ACC112 (cell line): ENCODE data around the gene XKR7.

Source experiments
- H2AFZ ChIP-seq: fragments of 200-600 bp; sonication (generic); one replicate; pipeline ENCODE4 v1.6.0; 2017; ENCODE audit warnings: antibody characterized with exemption, low read length; ENCODE audit not compliant: unreplicated experiment
- H3K27ac ChIP-seq: fragments of 200-600 bp; sonication (generic); 2 replicates; pipeline ENCODE4 v1.5.1; 2014; ENCODE audit warnings: low read depth, mild to moderate bottlenecking, antibody characterized with exemption, low read length, moderate library complexity
- H3K27me3 ChIP-seq: fragments of 200-600 bp; sonication (generic); 2 replicates; pipeline ENCODE4 v1.6.1; 2014; ENCODE audit warnings: mild to moderate bottlenecking, antibody characterized with exemption, low read length, moderate library complexity, mixed read lengths; ENCODE audit not compliant: insufficient read depth
- H3K36me3 ChIP-seq: fragments of 200-600 bp; sonication (generic); 2 replicates; pipeline ENCODE4 v1.6.1; 2016; ENCODE audit warnings: mild to moderate bottlenecking, antibody characterized with exemption, low read length, moderate library complexity, mixed read lengths; ENCODE audit not compliant: insufficient read depth
- H3K4me1 ChIP-seq: fragments of 200-600 bp; sonication (generic); one replicate; pipeline ENCODE4 v1.6.1; 2016; ENCODE audit warnings: low read length, mixed read lengths; ENCODE audit not compliant: insufficient read depth, unreplicated experiment, control insufficient read depth
- H3K4me3 ChIP-seq: fragments of 200-600 bp; sonication (generic); 2 replicates; pipeline ENCODE4 v1.5.1; 2014; ENCODE audit warnings: mild to moderate bottlenecking, low read depth, low read length
- H3K79me2 ChIP-seq: fragments of 200-600 bp; sonication (generic); one replicate; pipeline ENCODE4 v1.6.0; 2016; ENCODE audit warnings: low read length; ENCODE audit not compliant: control insufficient read depth, unreplicated experiment, insufficient read depth

XKR7 gene

DNA sequence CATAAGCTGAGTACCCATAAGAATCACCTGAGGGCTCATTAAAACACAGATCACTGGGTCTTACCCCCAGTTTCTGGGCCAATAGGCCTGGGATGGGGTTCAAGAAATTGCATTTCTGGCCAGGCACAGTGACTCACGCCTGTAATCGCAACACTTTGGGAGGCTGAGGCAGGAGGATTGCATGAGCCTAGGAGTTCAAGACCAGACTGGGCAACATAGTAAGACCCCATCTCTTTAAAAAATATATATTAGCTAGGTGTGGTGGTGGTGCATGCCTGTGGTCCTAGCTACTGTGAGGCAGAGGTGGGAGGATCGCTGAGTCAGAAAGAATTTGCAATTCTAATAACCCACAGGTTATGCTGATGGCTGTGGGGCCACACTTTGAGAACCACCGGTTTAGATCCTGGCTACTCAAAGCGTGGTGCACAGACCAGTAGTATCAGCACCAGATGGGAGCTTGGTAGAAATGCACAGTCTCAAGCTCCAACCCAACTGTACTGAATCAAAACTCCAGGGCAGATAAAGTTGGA, 44.3 kb downstream of the XKR7 start:
- no peaks in the 10 kb centered on the region for H3K79me2 ChIP-seq
- H3K27me3 ChIP-seq, result peaks cover 50% of the 10 kb centered on the region
- H3K27ac ChIP-seq, result no peak overlapping the region
- H2AFZ ChIP-seq, result no peak overlapping the region
- peaks cover 8% of the 10 kb centered on the region for H3K4me1 ChIP-seq
- H3K36me3 ChIP-seq, result no peaks in the 10 kb centered on the region
- H3K4me3 ChIP-seq, result no peak overlapping the region

DNA sequence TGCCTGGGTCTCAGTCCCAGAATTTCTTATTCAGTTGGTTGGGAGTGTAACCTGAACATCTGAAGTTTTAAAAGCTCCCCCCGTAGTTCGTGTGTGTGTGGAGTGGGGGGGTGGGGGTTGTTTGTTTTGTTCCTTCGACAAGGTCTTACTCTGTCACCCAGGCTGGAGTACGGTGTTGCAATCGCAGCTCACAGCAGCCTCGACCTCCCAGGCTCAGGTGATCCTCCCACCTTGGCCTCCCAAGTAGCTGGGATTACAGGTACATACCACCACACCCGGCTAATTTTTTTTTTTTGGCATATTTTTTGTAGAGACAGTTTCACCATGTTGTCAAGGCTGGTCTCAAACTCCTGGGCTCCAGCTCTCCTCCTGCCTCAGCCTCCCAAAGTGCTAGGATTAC, 45.4 kb downstream of the XKR7 start:
- no peak overlapping the region for H3K4me3 ChIP-seq

GRCh38 chr20:32017711-32018251, 49.8 kb downstream of the XKR7 start:
- Histone ChIP-seq H2AFZ (no peak overlapping the region), H3K27ac (no peak overlapping the region), H3K4me1 (no peaks in the 10 kb centered on the region), H3K27me3 (peaks cover 79% of the 10 kb centered on the region), H3K79me2 (no peaks in the 10 kb centered on the region), H3K4me3 (no peak overlapping the region), H3K36me3 (no peaks in the 10 kb centered on the region)

More for the DNA sequence above, 45.4 kb downstream of the XKR7 start:
- H3K27me3 ChIP-seq, result peaks cover 60% of the 10 kb centered on the region
- no peak overlapping the region for H2AFZ ChIP-seq
- H3K79me2 ChIP-seq, result no peaks in the 10 kb centered on the region
- H3K4me1 ChIP-seq, result no peaks in the 10 kb centered on the region
- H3K27ac ChIP-seq, result no peak overlapping the region
- no peaks in the 10 kb centered on the region for H3K36me3 ChIP-seq

DNA sequence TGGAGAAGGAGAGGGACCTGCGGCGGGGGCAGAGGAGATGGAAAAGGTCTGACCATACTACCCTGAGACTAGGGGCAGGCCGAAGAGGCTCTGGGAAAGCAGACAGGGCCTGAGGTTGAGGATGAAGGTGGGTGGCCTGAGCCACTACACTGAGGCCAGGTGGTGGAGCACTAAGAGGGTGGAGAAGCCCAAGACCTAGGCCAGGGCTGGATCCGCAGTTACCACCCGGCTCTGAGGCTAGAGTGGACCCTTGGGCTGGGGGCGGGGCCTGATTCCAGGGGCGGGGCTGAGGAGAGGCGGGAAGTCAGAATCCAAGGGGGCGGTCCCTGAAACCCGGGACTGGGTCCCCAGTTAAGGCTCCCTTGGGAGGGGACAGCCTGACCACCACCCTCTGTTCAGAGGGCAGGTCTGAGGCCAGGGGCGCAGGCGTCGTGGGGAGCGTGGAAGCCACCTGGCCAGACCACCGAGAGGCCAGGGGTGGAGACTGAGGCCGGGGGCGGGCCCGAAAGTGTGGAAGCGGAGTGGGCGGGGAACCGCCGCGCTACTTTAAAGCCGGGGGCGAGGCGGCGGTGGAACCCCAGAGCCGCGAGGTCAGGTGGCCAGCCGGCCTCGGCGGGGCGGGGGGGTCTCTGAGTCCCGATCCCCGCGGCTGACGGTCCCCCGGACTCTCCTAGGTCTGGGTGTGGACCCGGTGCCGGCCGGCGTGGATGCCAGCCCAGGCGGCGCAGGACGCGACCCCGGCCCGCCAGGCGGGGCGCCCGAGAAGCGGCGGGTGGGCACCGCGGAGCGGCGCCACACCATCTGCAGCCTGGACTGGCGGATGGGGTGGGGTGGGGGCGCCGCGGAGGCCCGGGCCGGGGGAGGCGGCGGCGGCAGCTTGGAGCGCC, 50.6 kb downstream of the XKR7 start:
- Histone ChIP-seq H3K36me3 (no peaks in the 10 kb centered on the region), H3K27me3 (peaks cover 82% of the 10 kb centered on the region), H3K79me2 (no peaks in the 10 kb centered on the region), H3K4me1 (no peaks in the 10 kb centered on the region), H2AFZ (peak overlapping the region; percentile 64), H3K27ac (no peak overlapping the region), H3K4me3 (peak overlapping the region; percentile 72)

DNA sequence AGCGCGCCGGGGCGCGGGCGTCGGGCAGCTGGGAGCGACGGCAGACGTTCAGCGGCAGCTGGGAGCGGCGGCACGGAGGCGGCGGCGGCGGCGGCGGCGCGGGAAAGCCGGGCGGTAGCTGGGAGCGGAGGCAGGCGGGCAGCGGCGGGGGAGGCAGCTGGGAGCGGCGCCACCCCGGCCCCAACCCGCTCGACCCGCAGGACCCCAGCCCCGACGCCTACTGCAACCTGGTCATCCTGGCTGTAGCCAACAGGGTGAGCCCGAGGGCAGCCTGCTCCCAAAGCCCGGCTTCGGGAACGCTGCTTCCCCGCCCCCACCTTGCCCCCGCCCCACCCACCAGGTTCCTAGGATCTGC, 51.2 kb downstream of the XKR7 start:
- no peak overlapping the region for H3K27ac ChIP-seq
- no peaks in the 10 kb centered on the region for H3K79me2 ChIP-seq
- no peaks in the 10 kb centered on the region for H3K36me3 ChIP-seq
- H3K27me3 ChIP-seq, result peaks cover 89% of the 10 kb centered on the region
- no peaks in the 10 kb centered on the region for H3K4me1 ChIP-seq
- H3K4me3 ChIP-seq, result no peak overlapping the region
- H2AFZ ChIP-seq, result no peak overlapping the region

DNA sequence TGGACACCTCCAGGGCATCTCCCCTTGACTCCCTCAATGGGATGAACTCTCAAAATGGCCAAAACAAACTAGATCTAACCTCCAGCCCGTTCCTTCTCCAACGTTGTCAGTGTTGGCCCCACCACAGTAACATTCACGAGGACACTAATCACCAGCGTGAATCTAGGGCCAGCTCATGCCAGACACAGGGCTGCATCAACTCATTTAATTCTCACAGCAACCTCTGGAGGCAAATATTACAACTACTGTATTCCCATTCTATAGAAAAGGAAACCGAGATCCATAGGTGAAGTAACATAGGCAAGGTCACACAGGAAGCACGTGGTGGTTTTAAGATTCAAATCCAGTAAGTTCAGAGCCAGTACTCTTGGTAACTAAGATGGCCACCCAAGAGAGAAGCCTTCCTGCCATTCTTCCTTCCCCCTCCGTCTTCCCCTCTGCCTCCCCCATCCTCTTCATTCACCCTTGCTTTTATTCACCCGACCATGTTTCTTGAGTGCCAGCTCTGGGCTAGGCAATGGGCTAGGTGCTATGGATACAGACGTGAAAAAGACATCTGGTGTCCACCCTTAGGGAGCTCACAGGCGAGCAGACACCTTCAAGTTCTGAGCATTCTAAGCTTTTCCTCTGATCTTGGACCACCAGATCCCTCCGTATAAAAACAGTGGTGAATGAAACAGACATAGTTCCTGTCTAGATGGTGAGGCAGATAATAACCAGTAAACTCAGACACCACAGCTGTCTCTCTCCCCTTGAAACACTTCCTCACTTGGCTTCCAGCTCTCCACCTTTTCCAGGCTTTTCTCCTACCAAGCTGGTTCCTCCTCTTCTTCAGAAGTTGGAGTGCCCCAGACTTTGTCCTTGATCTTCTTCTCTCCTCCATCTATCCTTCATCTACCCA, 51.9 kb downstream of the XKR7 start:
- H2AFZ ChIP-seq, result no peak overlapping the region
- H3K4me1 ChIP-seq, result no peaks in the 10 kb centered on the region
- no peak overlapping the region for H3K27ac ChIP-seq
- H3K4me3 ChIP-seq, result no peak overlapping the region
- H3K27me3 ChIP-seq, result peaks cover 86% of the 10 kb centered on the region
- H3K36me3 ChIP-seq, result no peaks in the 10 kb centered on the region
- no peaks in the 10 kb centered on the region for H3K79me2 ChIP-seq

GRCh38 chr20:32021091-32021490, 53.1 kb downstream of the XKR7 start:
- Histone ChIP-seq H2AFZ (no peak overlapping the region), H3K4me1 (no peaks in the 10 kb centered on the region), H3K27ac (no peak overlapping the region), H3K4me3 (no peak overlapping the region), H3K36me3 (no peaks in the 10 kb centered on the region), H3K79me2 (no peaks in the 10 kb centered on the region), H3K27me3 (peaks cover 87% of the 10 kb centered on the region)

- Histone ChIP-seq H3K27me3 (peaks cover 67% of the 10 kb centered on the region), H3K79me2 (no peaks in the 10 kb centered on the region), H3K27ac (no peak overlapping the region), H3K36me3 (no peaks in the 10 kb centered on the region), H3K4me3 (no peak overlapping the region), H3K4me1 (no peaks in the 10 kb centered on the region), H2AFZ (no peak overlapping the region)
Observed at GRCh38 chr20:32024683-32025295, 56.8 kb downstream of the XKR7 start.

GRCh38 chr20:32027643-32028042, 59.7 kb downstream of the XKR7 start:
- no peak overlapping the region for H3K27ac ChIP-seq

GRCh38 chr20:32028647-32029372, 60.9 kb downstream of the XKR7 start:
- H3K36me3 ChIP-seq, result no peaks in the 10 kb centered on the region
- no peaks in the 10 kb centered on the region for H3K79me2 ChIP-seq
- no peak overlapping the region for H3K27ac ChIP-seq
- H3K4me3 ChIP-seq, result no peak overlapping the region
- no peaks in the 10 kb centered on the region for H3K4me1 ChIP-seq
- H2AFZ ChIP-seq, result no peak overlapping the region
- H3K27me3 ChIP-seq, result peaks cover 46% of the 10 kb centered on the region

More at GRCh38 chr20:32027643-32028042, 59.7 kb downstream of the XKR7 start:
- H3K79me2 ChIP-seq, result no peaks in the 10 kb centered on the region
- H3K4me3 ChIP-seq, result no peak overlapping the region
- H3K4me1 ChIP-seq, result no peaks in the 10 kb centered on the region
- H3K27me3 ChIP-seq, result peaks cover 45% of the 10 kb centered on the region
- H2AFZ ChIP-seq, result no peak overlapping the region
- no peaks in the 10 kb centered on the region for H3K36me3 ChIP-seq
